OCI-LY7 (cell line): ENCODE results near the gene LAMP2. TPM values are rescaled to one million over a fixed set of nuclear protein-coding genes. Genes with fewer than 3 reads are reported as not detected.

Experiments
- BruUV-seq: library from RNA; stranded (reverse); fragments of 400-500 nt; replicated peaks from 2 replicates; lab custom pipeline; 2021; lab: Mats Ljungman, UMichigan
- CTCF ChIA-PET: fragments of 300-600 bp; sonication (Branson Sonifier 250); formaldehyde crosslinking; loops from one replicate; lab custom pipeline; 2022; ENCODE audit warnings: antibody characterized with exemption; ENCODE audit not compliant: unreplicated experiment; lab: Charles Lee
- POLR2A ChIA-PET: fragments of 300-600 bp; sonication (Branson Sonifier 250); formaldehyde crosslinking; loops from one replicate; lab custom pipeline; 2022; ENCODE audit warnings: antibody characterized with exemption; lab: Charles Lee
- DNase-seq: peaks from one replicate; pipeline ENCODE4 v3.0.0-alpha.2; 2015; ENCODE audit warnings: low spot score
- H2AFZ ChIP-seq: fragments of 200-600 bp; sonication (generic), shearing (Covaris generic); 2 replicates; pipeline ENCODE4 v1.6.1; 2014; ENCODE audit warnings: mild to moderate bottlenecking, antibody characterized with exemption, low read length, moderate library complexity
- H3K27ac ChIP-seq: fragments of 200-600 bp; sonication (generic); 2 replicates; pipeline ENCODE4 v1.5.1; 2014; ENCODE audit warnings: mixed run types, low read depth, mild to moderate bottlenecking, moderate library complexity, low read length, inconsistent platforms; ENCODE audit not compliant: poor library complexity, severe bottlenecking
- H3K36me3 ChIP-seq: fragments of 200-600 bp; sonication (generic); 2 replicates; pipeline ENCODE4 v1.6.1; 2014; ENCODE audit warnings: mild to moderate bottlenecking, antibody characterized with exemption, low read length, moderate library complexity, mixed read lengths; ENCODE audit not compliant: insufficient read depth
- H3K4me1 ChIP-seq: fragments of 200-600 bp; sonication (generic); 2 replicates; pipeline ENCODE4 v1.5.1; 2014; ENCODE audit warnings: mild to moderate bottlenecking, low read length; ENCODE audit not compliant: insufficient read depth, poor library complexity, severe bottlenecking
- H3K4me2 ChIP-seq: fragments of 200-600 bp; sonication (generic); 2 replicates; pipeline ENCODE4 v1.6.1; 2014; ENCODE audit warnings: mild to moderate bottlenecking, low read length
- H3K4me3 ChIP-seq: fragments of 200-600 bp; sonication (generic); 2 replicates; pipeline ENCODE4 v1.5.1; 2014; ENCODE audit warnings: mild to moderate bottlenecking, low read depth, low read length; ENCODE audit not compliant: poor library complexity, severe bottlenecking
- H3K79me2 ChIP-seq: fragments of 200-600 bp; sonication (generic); 2 replicates; pipeline ENCODE4 v1.6.1; 2016; ENCODE audit warnings: low read depth, mild to moderate bottlenecking, low read length, moderate library complexity, mixed read lengths; ENCODE audit not compliant: insufficient read depth
- H3K9me2 ChIP-seq: fragments of 200-600 bp; sonication (generic); 2 replicates; pipeline ENCODE4 v1.6.1; 2016; ENCODE audit warnings: mild to moderate bottlenecking, low read length, mixed read lengths; ENCODE audit not compliant: insufficient read depth
- H3K9me3 ChIP-seq: fragments of 200-600 bp; sonication (generic); 2 replicates; pipeline ENCODE4 v1.6.1; 2014; ENCODE audit warnings: mild to moderate bottlenecking, mixed run types, low read length, mixed read lengths
- H4K20me1 ChIP-seq: fragments of 200-600 bp; sonication (generic); 2 replicates; pipeline ENCODE4 v1.6.1; 2014; ENCODE audit warnings: mild to moderate bottlenecking, antibody characterized with exemption, low read length, moderate library complexity, mixed read lengths; ENCODE audit not compliant: insufficient read depth
- EZH2phosphoT487 ChIP-seq: fragments of 200-600 bp; sonication (generic); IDR thresholded peaks from 2 replicates; pipeline ENCODE4 v1.6.1; 2018; ENCODE audit warnings: low read depth, borderline replicate concordance, mild to moderate bottlenecking, mixed run types, antibody characterized with exemption, low read length, moderate library complexity, mixed read lengths
- intact Hi-C: fragments of 100-400 bp; cut with micrococcal nuclease; formaldehyde crosslinking; loops from one replicate; pipeline ENCODE4 v1.10.0; 2022; ENCODE audit not compliant: unreplicated experiment
- total RNA-seq, 2 experiments: library from RNA; depleted of rRNA in 1 of 2; stranded (reverse); fragments of >200 nt in 1 of 2; shearing (Covaris generic) in 1 of 2; gene quantifications; 2 replicates each; pipeline ENCODE4 v1.2.3, GENCODE V29; 2014 to 2022
- TF ChIP-seq, protein P1 (sequence below): fragments of 200-600 bp; sonication (generic); conservative IDR thresholded peaks from 2 replicates; pipeline ENCODE4 v1.5.1; 2014; ENCODE audit warnings: mild to moderate bottlenecking, antibody characterized with exemption, low read length, moderate library complexity, mixed read lengths

Gene LAMP2
- total RNA-seq, 2 experiments from 2014 or later: 17.9 to 39.6 TPM

DNA sequence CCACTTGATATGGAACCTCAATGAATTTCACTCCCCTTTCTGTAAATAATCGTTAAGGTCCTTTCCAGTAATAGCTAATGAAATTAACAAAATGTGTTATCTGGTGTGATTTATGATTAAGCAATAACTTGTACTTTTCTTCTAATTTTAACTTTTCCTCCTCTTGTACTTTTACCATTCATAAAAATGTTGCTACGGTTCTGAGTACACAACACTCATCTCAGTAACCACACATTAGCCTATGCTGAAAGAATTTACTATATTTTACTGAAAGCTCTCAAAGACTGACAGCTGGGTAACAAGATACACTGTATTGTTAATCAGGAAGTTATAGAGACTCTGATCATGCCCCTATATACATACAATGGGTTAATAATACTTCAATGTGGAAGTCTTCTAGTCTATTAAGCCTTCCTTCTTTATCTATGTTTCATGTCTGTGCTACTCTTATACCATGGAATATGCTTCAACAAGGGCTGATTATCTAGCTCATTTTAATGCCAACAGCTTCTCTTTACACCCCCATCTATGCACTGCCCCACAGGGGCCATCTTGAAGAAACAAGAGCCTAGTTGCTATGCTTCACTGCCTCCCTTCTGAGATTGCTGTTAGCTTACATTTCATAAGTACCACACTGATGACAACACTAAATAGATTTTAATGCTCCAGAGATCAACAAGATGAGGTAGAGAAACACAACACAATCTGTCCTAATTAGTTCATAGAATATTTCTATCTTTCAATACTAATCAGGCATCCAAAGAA is 39.1 kb downstream of the LAMP2 start:
- ChIA-PET CTCF (no interaction called here), POLR2A (interaction anchor here (0.9 to 1.1 kb wide), 2 partner anchors 10 to 11 kb away, joined by 3 to 4 read pairs; no protein-coding TSS in a partner anchor)
- no TSS peak for BruUV-seq
- intact Hi-C loops: no loop called here
- TF ChIP-seq EZH2phosphoT487: no peak
- TF ChIP-seq, protein P1, sequence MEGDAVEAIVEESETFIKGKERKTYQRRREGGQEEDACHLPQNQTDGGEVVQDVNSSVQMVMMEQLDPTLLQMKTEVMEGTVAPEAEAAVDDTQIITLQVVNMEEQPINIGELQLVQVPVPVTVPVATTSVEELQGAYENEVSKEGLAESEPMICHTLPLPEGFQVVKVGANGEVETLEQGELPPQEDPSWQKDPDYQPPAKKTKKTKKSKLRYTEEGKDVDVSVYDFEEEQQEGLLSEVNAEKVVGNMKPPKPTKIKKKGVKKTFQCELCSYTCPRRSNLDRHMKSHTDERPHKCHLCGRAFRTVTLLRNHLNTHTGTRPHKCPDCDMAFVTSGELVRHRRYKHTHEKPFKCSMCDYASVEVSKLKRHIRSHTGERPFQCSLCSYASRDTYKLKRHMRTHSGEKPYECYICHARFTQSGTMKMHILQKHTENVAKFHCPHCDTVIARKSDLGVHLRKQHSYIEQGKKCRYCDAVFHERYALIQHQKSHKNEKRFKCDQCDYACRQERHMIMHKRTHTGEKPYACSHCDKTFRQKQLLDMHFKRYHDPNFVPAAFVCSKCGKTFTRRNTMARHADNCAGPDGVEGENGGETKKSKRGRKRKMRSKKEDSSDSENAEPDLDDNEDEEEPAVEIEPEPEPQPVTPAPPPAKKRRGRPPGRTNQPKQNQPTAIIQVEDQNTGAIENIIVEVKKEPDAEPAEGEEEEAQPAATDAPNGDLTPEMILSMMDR: no peak
- no peaks in the 10 kb centered on the region for H3K79me2 ChIP-seq
- peaks cover 24% of the 10 kb centered on the region for H3K4me1 ChIP-seq
- no peak overlapping the region for H2AFZ ChIP-seq
- no peak overlapping the region for H3K4me3 ChIP-seq
- no peaks in the 10 kb centered on the region for H3K9me2 ChIP-seq
- H3K36me3 ChIP-seq: peaks cover 4% of the 10 kb centered on the region; the same call in 1 of the 2 replicates
- no peak for DNase-seq
- H3K27ac ChIP-seq: no peak overlapping the region
- H4K20me1 ChIP-seq: no peaks in the 10 kb centered on the region
- no peaks in the 10 kb centered on the region for H3K9me3 ChIP-seq
- H3K4me2 ChIP-seq: no peak overlapping the region

DNA sequence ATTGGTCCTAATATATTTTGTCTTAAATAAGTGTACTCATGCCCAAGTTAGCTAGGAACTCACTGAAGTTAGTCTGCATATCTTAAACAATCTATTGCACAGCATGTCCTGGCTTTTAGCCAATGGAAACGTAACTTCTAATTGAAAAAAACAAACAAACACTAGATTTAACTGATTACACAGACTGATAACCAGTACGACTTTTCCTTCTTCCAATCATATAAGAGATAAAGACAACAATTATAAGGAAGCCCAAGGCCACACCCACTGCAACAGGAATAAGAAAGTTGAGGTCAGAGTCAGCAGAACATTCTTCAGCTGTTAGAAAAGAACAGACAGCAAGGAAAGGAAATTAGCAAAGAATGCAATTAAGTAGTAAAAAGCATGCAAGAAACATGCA is 40.8 kb downstream of the LAMP2 start:
- no peak for DNase-seq
- H3K9me2 ChIP-seq: no peaks in the 10 kb centered on the region
- no peaks in the 10 kb centered on the region for H3K36me3 ChIP-seq
- no peak overlapping the region for H3K27ac ChIP-seq
- ChIA-PET CTCF (no interaction called here), POLR2A (interaction anchor here (1.1 to 1.2 kb wide), 2 partner anchors 9 to 28 kb away, joined by 4 read pairs; no protein-coding TSS in a partner anchor)
- no TSS peak for BruUV-seq
- H3K4me1 ChIP-seq: peaks cover 28% of the 10 kb centered on the region
- no peak overlapping the region for H3K4me2 ChIP-seq
- intact Hi-C loops: no loop called here
- H4K20me1 ChIP-seq: no peaks in the 10 kb centered on the region
- H3K9me3 ChIP-seq: no peaks in the 10 kb centered on the region
- H3K4me3 ChIP-seq: no peak overlapping the region
- TF ChIP-seq EZH2phosphoT487: no peak
- TF ChIP-seq, protein P1: no peak
- H3K79me2 ChIP-seq: no peaks in the 10 kb centered on the region
- H2AFZ ChIP-seq: no peak overlapping the region

DNA sequence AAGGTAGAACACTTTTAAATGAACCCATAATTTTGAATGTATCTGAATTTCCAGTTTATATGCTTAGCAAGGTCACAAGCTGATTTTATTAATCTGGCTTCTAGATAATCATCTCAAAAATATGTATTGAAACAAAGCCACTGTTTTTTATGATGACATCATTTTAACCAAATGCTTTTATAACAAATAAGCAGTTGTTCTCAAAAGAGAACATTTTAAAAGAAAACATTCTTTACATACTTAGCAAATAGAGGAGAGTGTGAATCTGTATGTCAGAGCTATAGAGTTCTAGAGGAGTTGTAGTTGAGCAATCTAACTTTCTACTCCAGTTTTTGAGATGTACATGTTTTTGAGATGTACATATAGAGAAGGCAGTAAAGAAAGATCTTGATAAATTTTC is 42.5 kb downstream of the LAMP2 start:
- peaks cover 14% of the 10 kb centered on the region for H3K4me1 ChIP-seq
- H3K4me3 ChIP-seq: no peak overlapping the region
- H3K36me3 ChIP-seq: no peaks in the 10 kb centered on the region
- no peak overlapping the region for H2AFZ ChIP-seq
- no peak overlapping the region for H3K27ac ChIP-seq
- no peaks in the 10 kb centered on the region for H3K79me2 ChIP-seq
- H3K9me2 ChIP-seq: no peaks in the 10 kb centered on the region
- POLR2A ChIA-PET: interaction anchor here (0.8 kb wide), 1 partner anchor 13 kb away, joined by 5 read pairs; no protein-coding TSS in a partner anchor
- DNase-seq: no peak
- H3K9me3 ChIP-seq: no peaks in the 10 kb centered on the region
- CTCF ChIA-PET: no interaction called here
- no TSS peak for BruUV-seq
- TF ChIP-seq, protein P1: no peak
- no peak for TF ChIP-seq EZH2phosphoT487
- H4K20me1 ChIP-seq: no peaks in the 10 kb centered on the region
- H3K4me2 ChIP-seq: no peak overlapping the region
- intact Hi-C loops: no loop called here
